ENCODE measurements around the gene SGK1. TPM values are rescaled to one million over a fixed set of nuclear protein-coding genes. Genes with fewer than 3 reads are reported as not detected.

SGK1 gene
- 324 TPM for total RNA-seq
- 142 TPM for polyA plus RNA-seq (ENCODE audit: insufficient read depth, low read depth, low replicate concordance)
- long read RNA-seq, donor 1, transcript SGK1-224 (3 exons, 592 nt) = major isoform, 5 of 12 reads
- long read RNA-seq, donor 1, partial matches to known transcripts = 0 of 12 reads
- long read RNA-seq, donor 1, other reads (novel, unspliced or antisense) = 0 of 12 reads
- long read RNA-seq, donor 2, transcript SGK1-201 (12 exons, 2,401 nt) = major isoform, 5 of 5 reads
- long read RNA-seq, donor 2, partial matches to known transcripts = 0 of 5 reads
- long read RNA-seq, donor 2, other reads (novel, unspliced or antisense) = 0 of 5 reads
- long read RNA-seq, donor 3, transcript SGK1-201 (12 exons, 2,401 nt) = major isoform, 13 of 18 reads
- long read RNA-seq, donor 3, partial matches to known transcripts = 0 of 18 reads
- long read RNA-seq, donor 3, other reads (novel, unspliced or antisense) = 0 of 18 reads
- long read RNA-seq, donor 4, transcript SGK1-201 (12 exons, 2,401 nt) = major isoform, 5 of 5 reads
- long read RNA-seq, donor 4, partial matches to known transcripts = 0 of 5 reads
- long read RNA-seq, donor 4, other reads (novel, unspliced or antisense) = 0 of 5 reads
- long read RNA-seq, donor 5 = 0 reads
- long read RNA-seq, donor 6, transcript SGK1-201 (12 exons, 2,401 nt) = major isoform, 6 of 9 reads
- long read RNA-seq, donor 6, partial matches to known transcripts = 0 of 9 reads
- long read RNA-seq, donor 6, other reads (novel, unspliced or antisense) = 0 of 9 reads
- long read RNA-seq, donor 7, transcript SGK1-203 (11 exons, 2,414 nt) = minor isoform, 25 of 191 reads
- long read RNA-seq, donor 7, transcript SGK1-201 (12 exons, 2,401 nt) = major isoform, 90 of 191 reads
- long read RNA-seq, donor 7, transcript SGK1-205 (12 exons, 2,686 nt) = minor isoform, 29 of 191 reads
- long read RNA-seq, donor 7, partial matches to known transcripts = 27 of 191 reads
- long read RNA-seq, donor 7, other reads (novel, unspliced or antisense) = 16 of 191 reads
- long read RNA-seq, donor 8, partial matches to known transcripts = 0 of 11 reads
- long read RNA-seq, donor 8, other reads (novel, unspliced or antisense) = 0 of 11 reads
- long read RNA-seq, donor 9, partial matches to known transcripts = 0 of 3 reads
- long read RNA-seq, donor 9, other reads (novel, unspliced or antisense) = 0 of 3 reads
- long read RNA-seq, donor 10, transcript SGK1-201 (12 exons, 2,401 nt) = major isoform, 5 of 10 reads
- long read RNA-seq, donor 10, partial matches to known transcripts = 0 of 10 reads
- long read RNA-seq, donor 10, other reads (novel, unspliced or antisense) = 0 of 10 reads

DNA sequence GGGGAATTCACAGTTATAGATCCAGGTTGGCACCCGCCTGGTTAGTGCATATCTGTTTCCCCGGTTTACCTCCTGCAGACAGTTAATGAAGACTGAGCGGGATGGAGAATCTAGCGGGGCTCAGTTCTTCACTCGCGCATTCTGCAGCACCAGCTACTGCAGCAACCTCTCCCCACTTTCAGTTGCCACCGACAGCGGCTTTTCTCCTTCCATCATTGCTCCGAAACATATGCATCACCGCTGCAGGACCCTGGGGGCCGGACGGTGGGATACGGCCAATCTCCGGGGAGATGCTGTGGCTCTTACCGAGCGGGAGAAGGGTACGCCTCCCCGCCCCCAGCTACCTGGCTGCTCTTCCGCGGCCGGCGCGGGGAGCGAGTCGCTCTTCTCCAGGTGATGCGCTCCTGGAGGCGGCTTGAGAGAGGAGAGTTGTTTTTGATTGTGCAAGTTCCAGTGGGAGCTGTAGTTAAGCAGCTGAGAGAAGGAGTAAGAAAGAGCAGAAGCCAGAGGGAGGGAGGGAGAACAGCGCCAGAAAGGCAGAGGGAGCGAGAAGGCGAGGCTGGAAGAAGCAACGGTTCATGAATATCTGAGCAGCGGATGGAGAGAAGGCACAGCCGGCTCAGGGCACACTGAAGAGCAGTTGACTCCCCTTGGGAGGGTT, at the start of gene SGK1:
SGK1 (minus strand) TSS at position 642 of the 661 bp plus-strand sequence. CDS start 652 bp downstream, outside the sequence.
- Histone ChIP-seq H3K9me3 (ENCODE audit: control insufficient read depth in 2 of 3, insufficient read depth in 1 of 3, low read length in 3 of 3) (no peaks in the 10 kb centered on the region), H3K9ac (ENCODE audit: low read length in 3 of 3) (peak within 1 kb of the TSS in 1 of 3 donors; percentile 31), H3K27ac (ENCODE audit: low read depth in 2 of 2, low read length in 2 of 2) (no peak within 1 kb of the TSS), H3K4me1 (ENCODE audit: control insufficient read depth in 2 of 3, insufficient read depth in 2 of 3, low read depth in 1 of 3, low read length in 3 of 3) (peaks cover 0 to 3% (median 0%) of the 10 kb centered on the region in 3 donors), H3K27me3 (ENCODE audit: control insufficient read depth, insufficient read depth, low read length) (peaks cover 2% of the 10 kb centered on the region), H3K36me3 (ENCODE audit: control insufficient read depth in 2 of 3, insufficient read depth in 3 of 3, low read length in 3 of 3) (no peaks in the 10 kb centered on the region), H3K4me3 (ENCODE audit: low read length in 3 of 3) (peak within 1 kb of the TSS; percentile 45 to 54 (median 52))
- no peak for TF ChIP-seq CTCF (IDR thresholded peaks at IDR 0.05; ENCODE audit: borderline replicate concordance, extremely low read depth, insufficient read depth)
- DNase-seq (peak in 3 of 5 donors; percentile 28 to 63 (median 49)), FAIRE-seq (no peak)
- intact Hi-C loops (cut with DNase I) = no loop called here

- no peak overlapping the region for H3K9ac ChIP-seq (ENCODE audit: low read length in 3 of 3)
- H3K4me3 ChIP-seq (ENCODE audit: low read length in 3 of 3) = no peak overlapping the region
- H3K9me3 ChIP-seq (ENCODE audit: control insufficient read depth in 2 of 3, insufficient read depth in 1 of 3, low read length in 3 of 3) = no peaks in the 10 kb centered on the region
- H3K4me1 ChIP-seq (ENCODE audit: control insufficient read depth in 2 of 3, insufficient read depth in 2 of 3, low read depth in 1 of 3, low read length in 3 of 3) = no peaks in the 10 kb centered on the region
- H3K27me3 ChIP-seq (ENCODE audit: control insufficient read depth, insufficient read depth, low read length) = no peaks in the 10 kb centered on the region
- H3K36me3 ChIP-seq (ENCODE audit: control insufficient read depth in 2 of 3, insufficient read depth in 3 of 3, low read length in 3 of 3) = no peaks in the 10 kb centered on the region
- H3K27ac ChIP-seq (ENCODE audit: low read depth in 2 of 2, low read length in 2 of 2) = no peak overlapping the region
- TF ChIP-seq CTCF (IDR thresholded peaks at IDR 0.05; ENCODE audit: borderline replicate concordance, extremely low read depth, insufficient read depth) = no peak
- DNase-seq (no peak), FAIRE-seq (no peak)
- intact Hi-C loops (cut with DNase I) = no loop called here
Measured at GRCh38 chr6:134363323-134364039, 45.6 kb upstream of the SGK1 start.

DNA sequence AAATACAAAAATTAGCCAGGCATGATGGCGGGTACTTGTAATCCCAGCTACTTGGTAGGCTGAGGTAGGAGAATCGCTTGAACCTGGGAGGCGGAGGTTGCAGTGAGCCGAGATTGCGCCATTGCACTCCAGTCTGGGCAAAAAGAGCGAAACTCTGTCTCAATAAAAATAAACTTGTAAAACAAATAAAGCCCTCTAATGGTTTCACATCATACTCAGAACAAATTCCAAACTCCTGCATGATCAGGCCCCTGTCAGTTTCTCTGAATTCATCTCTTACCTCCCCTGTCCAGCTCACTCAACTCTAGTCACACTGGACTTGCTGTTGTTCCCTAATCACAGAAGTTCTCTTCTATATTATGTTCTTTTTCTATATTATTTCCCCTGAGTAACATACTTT, 43.1 kb upstream of the SGK1 start:
- Histone ChIP-seq H3K4me3 (ENCODE audit: low read length in 3 of 3) (no peak overlapping the region), H3K36me3 (ENCODE audit: control insufficient read depth in 2 of 3, insufficient read depth in 3 of 3, low read length in 3 of 3) (no peaks in the 10 kb centered on the region), H3K9ac (ENCODE audit: low read length in 3 of 3) (no peak overlapping the region), H3K4me1 (ENCODE audit: control insufficient read depth in 2 of 3, insufficient read depth in 2 of 3, low read depth in 1 of 3, low read length in 3 of 3) (no peaks in the 10 kb centered on the region), H3K9me3 (ENCODE audit: control insufficient read depth in 2 of 3, insufficient read depth in 1 of 3, low read length in 3 of 3) (no peaks in the 10 kb centered on the region), H3K27ac (ENCODE audit: low read depth in 2 of 2, low read length in 2 of 2) (no peak overlapping the region), H3K27me3 (ENCODE audit: control insufficient read depth, insufficient read depth, low read length) (no peaks in the 10 kb centered on the region)
- DNase-seq = no peak
- intact Hi-C loops (cut with DNase I) = no loop called here
- TF ChIP-seq CTCF (IDR thresholded peaks at IDR 0.05; ENCODE audit: borderline replicate concordance, extremely low read depth, insufficient read depth) = no peak
- no peak for FAIRE-seq

All from kidney (tissue), 22 donors.